Activated B cell treated with CpG ODN at 0.5 μM for 24 hours (primary cell): Measurements from ENCODE around the gene OPRD1. TPM values are rescaled to one million over a fixed set of nuclear protein-coding genes. Genes with fewer than 3 reads are reported as not detected.

Experiments
- ATAC-seq: fragments of 200-7000 bp; cut with Tn5 transposase; one replicate; pipeline ENCODE4 v1.10.0; 2021; ENCODE audit warnings: low read depth, mild to moderate bottlenecking, moderate library complexity
- CTCF ChIA-PET: fragments of 350-600 bp; sonication (Branson Sonifier 250); formaldehyde crosslinking; loops from one replicate; lab custom pipeline; 2021; ENCODE audit warnings: antibody characterized with exemption; lab: Charles Lee
- POLR2A ChIA-PET: fragments of 350-600 bp; sonication (Branson Sonifier 250); formaldehyde crosslinking; loops from one replicate; lab custom pipeline; 2021; ENCODE audit warnings: antibody characterized with exemption; lab: Charles Lee
- DNase-seq: peaks from one replicate; pipeline ENCODE4 v3.0.0; 2022
- H3K27ac Mint-ChIP-seq: one replicate; pipeline ENCODE4 v1.8.0; 2020; ENCODE audit warnings: mixed read lengths
- H3K27me3 Mint-ChIP-seq: one replicate; pipeline ENCODE4 v1.8.0; 2021; ENCODE audit warnings: mixed read lengths
- H3K36me3 Mint-ChIP-seq: one replicate; pipeline ENCODE4 v1.8.0; 2021; ENCODE audit warnings: low read depth, mixed read lengths
- H3K4me1 Mint-ChIP-seq: one replicate; pipeline ENCODE4 v1.8.0; 2021; ENCODE audit warnings: mixed read lengths
- H3K4me3 Mint-ChIP-seq: one replicate; pipeline ENCODE4 v1.8.0; 2020; ENCODE audit warnings: mild to moderate bottlenecking, mixed read lengths
- H3K9me3 Mint-ChIP-seq: one replicate; pipeline ENCODE4 v1.8.0; 2020; ENCODE audit warnings: mixed read lengths
- intact Hi-C: fragments of 100-400 bp; cut with micrococcal nuclease; formaldehyde crosslinking; loops from one replicate; pipeline ENCODE4 v1.15.1; 2024
- total RNA-seq: library from RNA; stranded (reverse); gene quantifications from 2 replicates; pipeline ENCODE4 v1.2.3, GENCODE V29; 2022
- TF ChIP-seq, protein P1 (sequence below): fragments of 200-600 bp; IDR thresholded peaks from one replicate; pipeline ENCODE4 v1.8.0; 2022; ENCODE audit warnings: antibody characterized with exemption, mild to moderate bottlenecking

Gene OPRD1
- total RNA-seq, 1 donor from 2014 or later, result not detected

DNA sequence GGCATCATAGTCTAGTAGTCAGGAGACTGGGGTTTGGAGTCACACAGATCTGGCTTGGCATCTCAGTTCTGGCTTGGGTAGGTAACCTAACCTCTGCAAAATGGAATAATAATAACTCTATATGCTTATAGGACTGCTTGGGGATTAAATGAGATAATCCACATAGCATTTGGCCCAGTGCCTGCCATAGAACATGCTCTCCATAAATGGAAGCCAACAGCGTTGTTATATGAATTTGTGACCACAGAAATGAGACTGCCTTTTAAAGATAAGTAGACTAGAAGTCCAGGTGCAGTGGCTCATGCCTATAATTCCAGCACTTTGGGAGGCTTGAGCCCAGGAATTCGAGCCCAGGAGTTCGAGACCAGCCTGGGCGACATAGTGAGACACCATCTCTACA, 4.0 kb upstream of the OPRD1 start:
- peaks cover 31% of the 10 kb centered on the region for H3K27me3 Mint-ChIP-seq
- ChIA-PET POLR2A (no interaction called here), CTCF (no interaction called here)
- no peak for ATAC-seq
- no peak overlapping the region for H3K4me3 Mint-ChIP-seq
- intact Hi-C loops, result no loop called here
- no peaks in the 10 kb centered on the region for H3K36me3 Mint-ChIP-seq
- no peaks in the 10 kb centered on the region for H3K9me3 Mint-ChIP-seq
- DNase-seq, result no peak
- peaks cover 4% of the 10 kb centered on the region for H3K4me1 Mint-ChIP-seq
- TF ChIP-seq, protein P1, sequence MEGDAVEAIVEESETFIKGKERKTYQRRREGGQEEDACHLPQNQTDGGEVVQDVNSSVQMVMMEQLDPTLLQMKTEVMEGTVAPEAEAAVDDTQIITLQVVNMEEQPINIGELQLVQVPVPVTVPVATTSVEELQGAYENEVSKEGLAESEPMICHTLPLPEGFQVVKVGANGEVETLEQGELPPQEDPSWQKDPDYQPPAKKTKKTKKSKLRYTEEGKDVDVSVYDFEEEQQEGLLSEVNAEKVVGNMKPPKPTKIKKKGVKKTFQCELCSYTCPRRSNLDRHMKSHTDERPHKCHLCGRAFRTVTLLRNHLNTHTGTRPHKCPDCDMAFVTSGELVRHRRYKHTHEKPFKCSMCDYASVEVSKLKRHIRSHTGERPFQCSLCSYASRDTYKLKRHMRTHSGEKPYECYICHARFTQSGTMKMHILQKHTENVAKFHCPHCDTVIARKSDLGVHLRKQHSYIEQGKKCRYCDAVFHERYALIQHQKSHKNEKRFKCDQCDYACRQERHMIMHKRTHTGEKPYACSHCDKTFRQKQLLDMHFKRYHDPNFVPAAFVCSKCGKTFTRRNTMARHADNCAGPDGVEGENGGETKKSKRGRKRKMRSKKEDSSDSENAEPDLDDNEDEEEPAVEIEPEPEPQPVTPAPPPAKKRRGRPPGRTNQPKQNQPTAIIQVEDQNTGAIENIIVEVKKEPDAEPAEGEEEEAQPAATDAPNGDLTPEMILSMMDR, result no peak
- H3K27ac Mint-ChIP-seq, result no peak overlapping the region

GRCh38 chr1:28811369-28811765, 603 bp upstream of the OPRD1 start:
- no peak for ATAC-seq
- Mint-ChIP-seq H3K27me3 (peaks cover 49% of the 10 kb centered on the region), H3K4me1 (peaks cover 4% of the 10 kb centered on the region), H3K4me3 (no peak overlapping the region), H3K9me3 (no peaks in the 10 kb centered on the region), H3K36me3 (no peaks in the 10 kb centered on the region), H3K27ac (no peak overlapping the region)
- intact Hi-C loops, result no loop called here
- POLR2A ChIA-PET, result no interaction called here
- CTCF ChIA-PET, result no interaction called here
- no peak for DNase-seq
- TF ChIP-seq, protein P1, result no peak

DNA sequence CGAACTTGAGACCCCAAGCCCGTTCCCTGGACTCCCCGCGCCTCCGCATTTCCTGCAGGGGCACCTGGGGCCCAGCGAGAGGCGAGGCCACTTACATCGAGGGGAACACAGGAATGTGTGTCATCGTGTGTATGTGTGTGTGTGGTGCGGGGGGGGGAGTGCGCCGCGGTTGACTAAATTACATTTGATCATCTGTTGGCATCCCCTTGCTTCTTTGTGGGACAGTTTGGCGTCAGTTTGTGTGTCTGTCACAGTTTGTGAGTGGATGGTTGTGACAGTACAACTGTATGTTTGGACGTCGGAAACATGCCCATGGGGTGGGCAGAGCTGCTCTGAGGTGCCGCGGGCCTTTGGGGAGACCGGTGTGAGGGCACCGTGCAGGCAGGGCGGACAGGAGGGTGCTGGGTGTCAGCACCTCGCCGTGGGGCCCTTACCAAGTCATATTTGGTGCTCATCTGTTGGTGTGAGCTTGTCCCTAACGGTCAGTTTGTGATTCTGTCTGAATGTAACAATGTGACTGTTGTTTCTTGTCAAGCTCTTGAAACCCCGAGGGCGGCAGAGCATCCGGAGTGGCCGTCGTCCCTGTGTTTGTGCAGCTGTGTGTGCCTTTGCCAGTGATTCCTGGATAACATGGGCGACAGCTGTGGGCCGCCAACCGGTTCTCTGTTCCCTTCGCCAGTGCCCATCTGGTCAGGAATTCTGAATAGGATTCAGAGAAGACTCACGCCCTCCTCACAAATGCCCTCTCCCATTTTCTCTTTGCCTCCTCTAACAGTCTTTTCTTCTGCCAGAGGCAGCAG, 899 bp downstream of the OPRD1 start:
- no peak overlapping the region for H3K27ac Mint-ChIP-seq
- H3K27me3 Mint-ChIP-seq, result peaks cover 53% of the 10 kb centered on the region
- POLR2A ChIA-PET, result interaction anchor here (0.6 kb wide), 1 partner anchor 11 kb away, joined by 6 read pairs; no protein-coding TSS in a partner anchor
- H3K36me3 Mint-ChIP-seq, result no peaks in the 10 kb centered on the region
- CTCF ChIA-PET, result no interaction called here
- no peaks in the 10 kb centered on the region for H3K9me3 Mint-ChIP-seq
- intact Hi-C loops, result no loop called here
- H3K4me1 Mint-ChIP-seq, result peaks cover 4% of the 10 kb centered on the region
- no peak for ATAC-seq
- no peak overlapping the region for H3K4me3 Mint-ChIP-seq
- TF ChIP-seq, protein P1, result no peak
- DNase-seq, result no peak

GRCh38 chr1:28813931-28814465, 2.0 kb downstream of the OPRD1 start:
- CTCF ChIA-PET, result no interaction called here
- no peak overlapping the region for H3K27ac Mint-ChIP-seq
- intact Hi-C loops, result no loop called here

More at GRCh38 chr1:28813931-28814465, 2.0 kb downstream of the OPRD1 start:
- DNase-seq (no peak), ATAC-seq (no peak)
- H3K4me1 Mint-ChIP-seq, result peaks cover 4% of the 10 kb centered on the region
- H3K9me3 Mint-ChIP-seq, result no peaks in the 10 kb centered on the region
- POLR2A ChIA-PET, result no interaction called here
- peaks cover 55% of the 10 kb centered on the region for H3K27me3 Mint-ChIP-seq
- TF ChIP-seq, protein P1, result no peak
- no peaks in the 10 kb centered on the region for H3K36me3 Mint-ChIP-seq
- H3K4me3 Mint-ChIP-seq, result no peak overlapping the region
